Spinal cord (tissue), 10 donors: Measurements from ENCODE around the gene LAIR2. TPM values are rescaled to one million over a fixed set of nuclear protein-coding genes. Genes with fewer than 3 reads are reported as not detected.
"Not testable (repeated sequence)": the region's sequence is repeated elsewhere in the genome, so short reads cannot be mapped to it uniquely, and the experiment has no call there.

Source experiments
- DNase-seq, 6 donors: peaks; one replicate each; pipeline versions ENCODE4 v3.0.0 to v3.0.0-alpha.2; 2013 to 2015; ENCODE audit warnings: low spot score in 6 of 6, low read depth in 4 of 6
- H3K27ac ChIP-seq: one replicate; pipeline ENCODE4 v1.5.1; 2013; ENCODE audit warnings: low read depth, low read length, control low read depth
- H3K27me3 ChIP-seq: one replicate; pipeline ENCODE4 v1.6.1; 2013; ENCODE audit warnings: low read length; ENCODE audit not compliant: control insufficient read depth, insufficient read depth
- H3K36me3 ChIP-seq: one replicate; pipeline ENCODE4 v1.6.1; 2013; ENCODE audit warnings: low read length; ENCODE audit not compliant: control insufficient read depth, insufficient read depth
- H3K4me1 ChIP-seq: one replicate; pipeline ENCODE4 v1.6.1; 2013; ENCODE audit warnings: low read length; ENCODE audit not compliant: control insufficient read depth, insufficient read depth
- H3K4me3 ChIP-seq: one replicate; pipeline ENCODE4 v1.5.1; 2013; ENCODE audit warnings: low read depth, low read length, control low read depth
- H3K9me3 ChIP-seq: one replicate; pipeline ENCODE4 v1.6.1; 2013; ENCODE audit warnings: low read length; ENCODE audit not compliant: control insufficient read depth, insufficient read depth
- WGBS: methylation state at CpG from one replicate; pipeline ENCODE4 v1.1.5; 2013; ENCODE audit warnings: missing lambda C conversion rate; ENCODE audit not compliant: insufficient coverage; 5-methylcytosine and 5-hydroxymethylcytosine counted together
- polyA plus RNA-seq, 2 donors: library from polyadenylated mRNA; unstranded; fragments of 120-200 nt; gene quantifications; one replicate each; pipeline ENCODE4 v1.2.1, GENCODE V29; 2013; ENCODE audit not compliant: insufficient read length in 2 of 2
- total RNA-seq, 2 donors: library from RNA; depleted of rRNA in 1 of 2; stranded (reverse); fragments of 120-200 nt in 1 of 2; fragments of >200 nt in 1 of 2; gene quantifications; one replicate each; pipeline versions ENCODE4 v1.2.3 to v1.2.4, GENCODE V29; 2013 to 2014
- donor health status: healthy.

The LAIR2 gene
- total and polyA plus RNA-seq, 4 donors: not detected

DNA sequence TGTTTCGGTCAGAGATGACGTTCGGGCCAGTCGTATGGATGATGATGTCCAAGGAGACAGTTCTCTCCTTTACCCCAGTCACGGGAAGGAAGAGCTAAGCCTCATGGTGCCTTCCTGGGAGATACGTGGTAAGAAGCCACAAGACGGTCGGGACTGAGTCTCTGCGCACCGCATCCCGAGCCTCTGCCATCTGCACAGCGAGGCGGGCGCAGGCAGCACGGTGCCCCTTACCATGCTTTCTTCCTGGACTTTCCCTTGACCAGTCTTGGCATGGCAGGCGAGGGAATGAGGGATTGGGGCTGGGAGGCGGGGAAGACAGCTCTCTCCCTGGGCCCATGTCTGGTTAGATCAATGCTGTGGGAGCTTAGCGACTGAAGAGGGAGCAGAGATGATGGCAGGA lies 10.1 kb upstream of the LAIR2 start:
- no peaks in the 10 kb centered on the region for H3K9me3 ChIP-seq
- no peaks in the 10 kb centered on the region for H3K4me1 ChIP-seq
- no peaks in the 10 kb centered on the region for H3K36me3 ChIP-seq
- 92% methylated on average over 17 of the region's 18 CpGs for WGBS
- H3K27ac ChIP-seq: no peak overlapping the region
- no peak for DNase-seq
- H3K27me3 ChIP-seq: peaks cover 3% of the 10 kb centered on the region
- H3K4me3 ChIP-seq: no peak overlapping the region

GRCh38 chr19:54493056-54493455 lies 9.6 kb upstream of the LAIR2 start:
- H3K27ac ChIP-seq, H3K9me3 ChIP-seq, H3K27me3 ChIP-seq, H3K36me3 ChIP-seq, H3K4me1 ChIP-seq, H3K4me3 ChIP-seq, DNase-seq: not testable (repeated sequence)
- WGBS: 80% methylated on average over 4 of the region's 5 CpGs

DNA sequence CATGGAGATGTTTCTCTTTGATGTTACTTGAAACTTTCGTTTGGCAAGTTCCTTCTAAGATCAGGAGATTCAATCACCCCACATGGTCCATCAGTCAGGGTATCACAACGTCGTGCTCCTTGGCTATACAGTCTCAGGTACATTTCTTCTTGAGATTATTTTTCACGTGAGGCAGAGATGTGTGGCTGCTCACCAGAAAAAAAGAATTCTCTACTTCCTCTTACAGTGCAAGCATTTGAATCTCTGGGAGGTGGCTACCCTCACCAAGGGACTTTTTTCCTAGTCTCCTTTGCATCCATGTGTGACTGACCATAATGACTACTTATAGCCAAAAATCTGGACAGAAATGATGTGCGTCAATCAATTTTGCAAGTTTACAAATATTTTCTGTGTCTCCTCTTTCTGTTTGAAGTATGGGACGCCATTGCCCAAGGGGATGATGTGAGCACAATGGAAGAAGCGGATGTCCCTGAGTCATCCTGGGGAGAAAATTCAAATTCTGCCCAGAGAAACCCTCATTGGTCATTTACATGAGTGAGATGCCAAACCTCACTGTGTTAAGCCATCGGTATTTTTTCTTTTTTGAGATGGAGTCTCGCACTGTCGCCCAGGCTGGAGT lies 8.6 kb upstream of the LAIR2 start:
- DNase-seq: no peak
- WGBS: 65% methylated on average over 5 of the region's 10 CpGs
- no peaks in the 10 kb centered on the region for H3K4me1 ChIP-seq
- H3K27ac ChIP-seq: no peak overlapping the region
- peaks cover 3% of the 10 kb centered on the region for H3K27me3 ChIP-seq
- H3K9me3 ChIP-seq: no peaks in the 10 kb centered on the region
- H3K36me3 ChIP-seq: no peaks in the 10 kb centered on the region
- H3K4me3 ChIP-seq: no peak overlapping the region

DNA sequence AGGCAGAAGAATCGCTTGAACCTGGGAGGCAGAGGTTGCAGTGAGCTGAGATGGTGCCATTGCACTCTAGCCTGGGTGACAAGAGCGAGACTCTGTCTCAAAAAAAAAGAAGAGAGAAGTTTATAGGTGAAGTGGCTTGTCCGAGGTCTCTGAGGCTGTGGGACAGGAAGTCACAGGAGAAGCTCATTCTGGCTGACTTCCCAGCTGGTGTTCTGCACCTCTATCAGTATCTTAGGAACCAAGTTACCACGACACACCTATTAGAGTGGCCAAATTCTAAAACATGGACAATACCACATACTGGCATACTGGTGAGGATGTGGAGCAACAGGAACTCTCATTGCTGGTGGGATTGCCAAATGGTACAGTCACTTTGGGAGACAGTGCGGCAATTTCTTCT lies 7.3 kb upstream of the LAIR2 start:
- WGBS: 100% methylated on average over 1 of the region's 5 CpGs
- H3K4me3 ChIP-seq, H3K27me3 ChIP-seq, H3K36me3 ChIP-seq, H3K4me1 ChIP-seq, DNase-seq, H3K9me3 ChIP-seq, H3K27ac ChIP-seq: not testable (repeated sequence)

DNA sequence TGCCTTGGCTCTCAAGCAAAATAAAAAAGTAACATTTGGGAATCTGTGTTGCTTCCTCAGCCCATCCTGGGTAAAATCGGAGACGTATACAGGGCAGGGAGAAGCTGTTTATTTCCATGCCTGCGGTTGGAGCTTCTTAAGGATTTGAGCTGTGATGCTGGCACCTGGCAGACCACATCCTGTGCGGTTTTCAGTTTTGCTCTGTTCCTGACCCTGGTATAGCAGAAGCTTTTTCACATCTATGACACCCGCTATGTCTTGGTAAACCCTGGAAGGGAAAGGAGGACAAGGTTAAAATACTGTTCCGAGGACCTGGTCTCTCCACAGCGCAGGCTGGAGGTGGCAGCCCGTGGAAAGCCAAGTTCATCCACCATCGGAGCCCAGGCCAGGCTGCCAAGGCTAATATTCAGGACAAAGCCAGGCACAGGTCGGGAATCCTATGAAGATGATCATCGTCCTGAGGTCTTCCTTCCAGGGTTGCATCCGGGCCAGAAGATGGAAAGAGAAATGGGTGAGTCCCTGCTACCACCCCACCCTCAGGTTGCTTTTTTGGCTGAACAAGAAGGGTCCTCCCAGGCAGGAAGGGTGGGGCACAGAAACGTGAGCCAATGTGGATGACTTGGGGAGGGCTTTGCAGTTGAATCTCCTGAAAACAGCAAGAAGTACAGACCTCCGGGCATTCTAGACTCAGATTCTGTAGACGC lies 4.7 kb upstream of the LAIR2 start:
- not testable (repeated sequence) for DNase-seq, H3K27me3 ChIP-seq, H3K27ac ChIP-seq, H3K4me3 ChIP-seq, H3K36me3 ChIP-seq, H3K4me1 ChIP-seq, H3K9me3 ChIP-seq
- WGBS: 79% methylated on average over 2 of the region's 15 CpGs

DNA sequence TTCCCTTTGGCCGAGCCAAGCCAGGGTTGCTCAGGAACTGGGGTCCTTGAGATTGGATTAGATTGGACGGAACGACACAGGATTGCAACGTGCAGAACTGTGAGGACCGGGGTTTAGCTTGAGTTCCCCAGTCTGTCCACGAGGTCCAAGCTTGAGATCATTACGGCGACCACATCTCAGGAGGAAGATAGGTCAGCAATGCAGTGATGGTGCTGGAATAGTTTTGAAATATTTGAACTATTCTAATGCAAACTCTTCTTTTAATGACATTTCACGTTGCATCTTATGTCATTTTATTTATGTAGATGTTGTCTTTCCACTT lies 4.2 kb upstream of the LAIR2 start:
- not testable (repeated sequence) for H3K4me1 ChIP-seq, H3K9me3 ChIP-seq, H3K4me3 ChIP-seq, H3K36me3 ChIP-seq, DNase-seq, H3K27me3 ChIP-seq, H3K27ac ChIP-seq
- 82% methylated on average over 5 of the region's 9 CpGs for WGBS

DNA sequence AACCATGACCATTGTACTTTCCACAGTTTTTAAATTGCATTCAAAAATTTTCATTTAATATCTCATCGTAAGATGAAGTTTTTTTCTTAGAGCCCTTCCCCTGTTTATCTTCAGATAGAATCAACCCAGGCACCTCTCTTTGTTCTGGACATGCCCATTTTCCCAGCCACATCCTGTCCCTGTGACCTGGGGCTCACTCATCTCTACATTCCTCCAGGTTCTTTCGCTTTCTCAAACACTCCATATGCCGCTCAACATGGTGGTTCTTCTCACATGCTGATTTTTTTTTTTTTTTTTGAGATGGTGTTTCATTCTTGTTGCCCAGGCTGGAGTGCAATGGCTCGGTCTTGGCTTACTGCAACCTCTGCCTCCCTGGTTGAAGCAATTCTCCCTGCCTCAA lies 2.9 kb downstream of the LAIR2 start:
- 100% methylated on average over 1 of the region's 4 CpGs for WGBS
- H3K27me3 ChIP-seq, H3K4me3 ChIP-seq, H3K9me3 ChIP-seq, H3K4me1 ChIP-seq, H3K27ac ChIP-seq, DNase-seq, H3K36me3 ChIP-seq: not testable (repeated sequence)

- no peaks in the 10 kb centered on the region for H3K9me3 ChIP-seq
- H3K27ac ChIP-seq: no peak overlapping the region
- no peak for DNase-seq
- no peaks in the 10 kb centered on the region for H3K36me3 ChIP-seq
- H3K27me3 ChIP-seq: no peaks in the 10 kb centered on the region
- H3K4me3 ChIP-seq: no peak overlapping the region
- WGBS: 74% methylated on average over 7 of the region's 10 CpGs
- H3K4me1 ChIP-seq: no peaks in the 10 kb centered on the region
Measured at GRCh38 chr19:54506079-54506478, 3.4 kb downstream of the LAIR2 start.

DNA sequence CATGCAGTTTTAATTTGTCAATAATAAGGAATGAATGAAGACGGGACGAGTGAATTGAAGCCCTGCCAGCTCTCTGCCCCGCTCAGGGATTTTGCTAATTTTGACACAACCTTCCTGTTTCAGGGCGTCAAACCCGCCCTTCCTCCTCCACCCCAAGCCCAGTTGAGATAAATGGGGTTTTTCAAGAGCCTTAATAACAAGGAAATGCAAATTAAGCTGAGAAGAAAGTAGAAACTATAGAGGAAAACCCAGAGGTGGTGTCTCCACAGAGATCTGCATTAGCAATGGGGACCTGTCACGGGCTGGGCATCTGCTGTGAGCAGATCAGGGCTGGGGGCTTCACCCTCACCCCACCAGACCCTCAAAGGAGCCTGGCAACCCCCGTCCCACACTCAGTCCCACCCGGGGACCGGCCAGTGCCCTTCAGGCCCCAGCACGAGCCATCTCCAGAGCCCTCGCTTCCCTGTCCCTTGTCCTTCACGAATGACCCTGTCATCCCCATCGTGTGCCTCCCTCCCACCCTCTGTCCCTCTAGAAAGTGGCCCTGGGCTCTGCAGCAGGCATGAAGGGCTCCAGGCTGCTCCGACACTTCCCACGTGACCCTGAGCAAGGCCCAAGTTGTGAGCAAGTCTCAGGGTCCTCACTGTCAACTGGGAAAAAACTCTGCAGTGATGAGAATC lies 4.5 kb downstream of the LAIR2 start:
- not testable (repeated sequence) for DNase-seq, H3K9me3 ChIP-seq, H3K36me3 ChIP-seq, H3K4me1 ChIP-seq, H3K27ac ChIP-seq, H3K4me3 ChIP-seq, H3K27me3 ChIP-seq
- 68% methylated on average over 4 of the region's 15 CpGs for WGBS

DNA sequence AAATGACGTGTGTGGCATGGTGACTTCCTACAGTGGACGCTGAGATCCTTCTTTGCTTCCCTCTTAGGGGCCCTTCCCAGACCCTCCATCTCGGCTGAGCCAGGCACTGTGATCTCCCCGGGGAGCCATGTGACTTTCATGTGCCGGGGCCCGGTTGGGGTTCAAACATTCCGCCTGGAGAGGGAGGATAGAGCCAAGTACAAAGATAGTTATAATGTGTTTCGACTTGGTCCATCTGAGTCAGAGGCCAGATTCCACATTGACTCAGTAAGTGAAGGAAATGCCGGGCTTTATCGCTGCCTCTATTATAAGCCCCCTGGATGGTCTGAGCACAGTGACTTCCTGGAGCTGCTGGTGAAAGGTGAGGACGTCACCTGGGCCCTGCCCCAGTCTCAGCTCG lies 5.2 kb downstream of the LAIR2 start:
- no peaks in the 10 kb centered on the region for H3K9me3 ChIP-seq
- H3K36me3 ChIP-seq: no peaks in the 10 kb centered on the region
- H3K4me1 ChIP-seq: no peaks in the 10 kb centered on the region
- 78% methylated on average over 8 of the region's 12 CpGs for WGBS
- no peak for DNase-seq
- H3K4me3 ChIP-seq: no peak overlapping the region
- no peaks in the 10 kb centered on the region for H3K27me3 ChIP-seq
- H3K27ac ChIP-seq: no peak overlapping the region
